Spleen (tissue), 11 donors: ENCODE data around the gene SPI1. TPM values are rescaled to one million over a fixed set of nuclear protein-coding genes. Genes with fewer than 3 reads are reported as not detected.
A peak's percentile ranks its signal among the peaks of the same experiment; 100 is the strongest.

ENCODE experiments used
- DNase-seq: peaks from one replicate; pipeline ENCODE4 v3.0.0-alpha.2; 2020
- H3K27ac ChIP-seq, 8 donors: fragments of 200-600 bp; sonication (generic) in 7 of 8; 1 replicate in 4 of 8; 2 replicates in 4 of 8; pipeline versions ENCODE4 v1.5.0 to v1.8.0; 2016 to 2021; ENCODE audit warnings: inconsistent platforms in 4 of 8, mild to moderate bottlenecking in 4 of 8, moderate library complexity in 1 of 8
- H3K27me3 ChIP-seq, 7 donors: fragments of 200-600 bp; sonication (generic) in 6 of 7; replicated peaks in 1 of 7; 1 replicate in 4 of 7; 2 replicates in 3 of 7; pipeline versions ENCODE4 v1.5.0 to v1.8.0; 2016 to 2021; ENCODE audit warnings: inconsistent platforms in 3 of 7, mild to moderate bottlenecking in 1 of 7
- H3K36me3 ChIP-seq, 6 donors: fragments of 200-600 bp; sonication (generic) in 5 of 6; 1 replicate in 4 of 6; 2 replicates in 2 of 6; pipeline versions ENCODE4 v1.5.0 to v1.8.0; 2016 to 2021; ENCODE audit warnings: inconsistent platforms in 2 of 6
- H3K4me1 ChIP-seq, 6 donors: fragments of 200-600 bp; sonication (generic) in 5 of 6; 1 replicate in 3 of 6; 2 replicates in 3 of 6; pipeline versions ENCODE4 v1.5.0 to v1.8.0; 2016 to 2021; ENCODE audit warnings: inconsistent platforms in 3 of 6
- H3K4me3 ChIP-seq, 8 donors: fragments of 200-600 bp; sonication (generic) in 7 of 8; 1 replicate in 4 of 8; 2 replicates in 4 of 8; pipeline versions ENCODE4 v1.5.0 to v1.8.0; 2016 to 2021; ENCODE audit warnings: inconsistent platforms in 4 of 8, mild to moderate bottlenecking in 4 of 8, moderate library complexity in 2 of 8
- H3K9me3 ChIP-seq, 8 donors: fragments of 200-600 bp; sonication (generic) in 7 of 8; 1 replicate in 4 of 8; 2 replicates in 4 of 8; pipeline versions ENCODE4 v1.5.0 to v1.8.0; 2016 to 2021; ENCODE audit warnings: inconsistent platforms in 4 of 8
- POLR2A ChIP-seq, 3 donors: fragments of 450-650 bp; IDR thresholded peaks; one replicate each; pipeline ENCODE4 v1.5.1; 2017; ENCODE audit warnings: antibody characterized with exemption in 3 of 3, mild to moderate bottlenecking in 1 of 3
- POLR2AphosphoS5 ChIP-seq, 3 donors: sonication (generic); formaldehyde crosslinking; IDR thresholded peaks; one replicate each; pipeline ENCODE4 v1.5.1; 2017; ENCODE audit warnings: antibody characterized with exemption in 3 of 3
- WGBS, 5 donors: extraction: QIAGEN DNeasy Blood & Tissue Kit in 3 of 5; methylation state at CpG; one replicate each; pipeline versions ENCODE4 v1.1.5 to v1.1.7; 2013 to 2018; 5-methylcytosine and 5-hydroxymethylcytosine counted together
- intact Hi-C: fragments of 100-400 bp; cut with DNase I; formaldehyde crosslinking; loops from one replicate; pipeline ENCODE4 v1.15.0; 2023; ENCODE audit warnings: low total_unique reads
- polyA plus RNA-seq, 3 donors: library from polyadenylated mRNA; stranded (reverse); fragments of 200-250 nt; gene quantifications; one replicate each; pipeline ENCODE4 v1.2.1, GENCODE V29; 2013
- total RNA-seq, 7 donors: library from RNA; depleted of rRNA in 3 of 7; stranded (reverse); fragments of >200 nt in 3 of 7; fragmentation: NEBNext Ultra II Directional in 4 of 7; extraction: Animal tissue kit (Norgen Biotek cat#: 25700) in 4 of 7; gene quantifications; one replicate each; pipeline versions ENCODE4 v1.1.0 to v1.2.1, GENCODE V29; 2016 to 2021
- TF ChIP-seq, protein P1 (sequence below), 11 experiments: fragments of 200-600 bp in 7 of 11; fragments of 450-650 bp in 4 of 11; sonication (generic) in 4 of 11; IDR thresholded peaks in 8 of 11; conservative IDR thresholded peaks in 3 of 11; 1 replicate in 7 of 11; 2 replicates in 4 of 11; pipeline versions ENCODE4 v1.4.0 to v1.8.0; 2016 to 2021; ENCODE audit warnings: antibody characterized with exemption in 11 of 11, inconsistent platforms in 4 of 11, mild to moderate bottlenecking in 1 of 11
- donor health status: healthy with polysubstance abuse.
- donor health status: DM: no; HTN: no; CAD: no; lungs with moderate emphysema.
- donor health status: DM: no; HTN: no; CAD: no.
- donor health status: Bipolar disorder and iron deficiency.
- donor health status: healthy.
- donor health status: DM: no; HTN: no; CAD: no.
- donor health status: DM: yes; HTN: yes; CAD: no.

Gene SPI1
- total and polyA plus RNA-seq, 10 donors: 84.2 to 366 (median 168) TPM

DNA sequence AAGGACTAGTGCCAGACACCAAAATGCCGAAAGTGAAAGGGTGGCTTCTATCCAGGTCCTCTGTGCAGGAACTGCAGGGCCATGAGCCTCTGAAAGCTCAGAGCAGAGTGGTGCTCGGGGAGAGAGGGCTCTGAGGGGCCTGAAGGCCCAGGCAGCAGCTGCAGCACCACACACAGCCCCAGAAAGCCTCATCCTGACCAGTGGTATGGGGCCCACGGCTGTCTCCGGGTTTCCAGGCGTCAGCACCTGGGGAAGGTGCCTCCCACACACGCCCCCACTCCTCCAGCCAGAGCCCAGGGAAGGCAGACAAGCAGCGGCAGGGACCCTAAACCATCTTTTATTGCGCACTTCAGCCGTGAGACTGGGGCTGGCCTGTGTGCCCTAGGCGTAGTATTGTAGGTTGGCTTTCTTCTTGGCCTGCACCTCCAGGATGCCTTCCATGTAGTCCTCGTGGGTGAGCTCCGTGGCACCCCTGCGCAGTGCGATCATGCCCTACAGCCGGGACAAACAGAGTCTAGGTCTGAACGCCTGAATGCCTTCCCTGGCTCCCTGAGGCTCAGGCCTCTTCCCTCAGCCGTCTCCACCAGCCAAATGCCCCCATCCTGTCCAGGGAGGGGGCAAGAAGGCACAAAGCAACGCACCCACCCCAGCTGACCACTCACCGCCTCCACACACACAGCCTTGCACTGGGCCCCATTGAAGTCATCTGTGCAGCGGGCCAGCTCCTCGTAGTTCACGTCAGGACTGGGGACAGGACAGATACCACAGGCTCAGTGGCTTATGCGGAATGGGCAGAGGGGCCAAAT, 40.3 kb upstream of the SPI1 start:
- Histone ChIP-seq H3K4me1 (peaks cover 0 to 19% (median 7%) of the 10 kb centered on the region in 6 donors), H3K36me3 (peaks cover 0 to 100% (median 84%) of the 10 kb centered on the region in 6 donors), H3K9me3 (no peaks in the 10 kb centered on the region), H3K4me3 (no peak overlapping the region), H3K27me3 (no peaks in the 10 kb centered on the region), H3K27ac (peak overlapping the region in 1 of 8 donors; percentile 5)
- 90 to 93% (median 92%) methylated on average over 19 to 23 of the region's 23 CpGs for WGBS, 5 donors
- no peak for DNase-seq
- intact Hi-C loops: no loop called here
- TF ChIP-seq, protein P1, sequence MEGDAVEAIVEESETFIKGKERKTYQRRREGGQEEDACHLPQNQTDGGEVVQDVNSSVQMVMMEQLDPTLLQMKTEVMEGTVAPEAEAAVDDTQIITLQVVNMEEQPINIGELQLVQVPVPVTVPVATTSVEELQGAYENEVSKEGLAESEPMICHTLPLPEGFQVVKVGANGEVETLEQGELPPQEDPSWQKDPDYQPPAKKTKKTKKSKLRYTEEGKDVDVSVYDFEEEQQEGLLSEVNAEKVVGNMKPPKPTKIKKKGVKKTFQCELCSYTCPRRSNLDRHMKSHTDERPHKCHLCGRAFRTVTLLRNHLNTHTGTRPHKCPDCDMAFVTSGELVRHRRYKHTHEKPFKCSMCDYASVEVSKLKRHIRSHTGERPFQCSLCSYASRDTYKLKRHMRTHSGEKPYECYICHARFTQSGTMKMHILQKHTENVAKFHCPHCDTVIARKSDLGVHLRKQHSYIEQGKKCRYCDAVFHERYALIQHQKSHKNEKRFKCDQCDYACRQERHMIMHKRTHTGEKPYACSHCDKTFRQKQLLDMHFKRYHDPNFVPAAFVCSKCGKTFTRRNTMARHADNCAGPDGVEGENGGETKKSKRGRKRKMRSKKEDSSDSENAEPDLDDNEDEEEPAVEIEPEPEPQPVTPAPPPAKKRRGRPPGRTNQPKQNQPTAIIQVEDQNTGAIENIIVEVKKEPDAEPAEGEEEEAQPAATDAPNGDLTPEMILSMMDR (IDR thresholded peaks at IDR 0.05 in 8 of 11, conservative IDR thresholded peaks at IDR 0.05 in 3 of 11): no peak
- peak; percentile 25 to 66 (median 53) for TF ChIP-seq POLR2AphosphoS5 (IDR thresholded peaks at IDR 0.05)
- no peak for TF ChIP-seq POLR2A (IDR thresholded peaks at IDR 0.05)

DNA sequence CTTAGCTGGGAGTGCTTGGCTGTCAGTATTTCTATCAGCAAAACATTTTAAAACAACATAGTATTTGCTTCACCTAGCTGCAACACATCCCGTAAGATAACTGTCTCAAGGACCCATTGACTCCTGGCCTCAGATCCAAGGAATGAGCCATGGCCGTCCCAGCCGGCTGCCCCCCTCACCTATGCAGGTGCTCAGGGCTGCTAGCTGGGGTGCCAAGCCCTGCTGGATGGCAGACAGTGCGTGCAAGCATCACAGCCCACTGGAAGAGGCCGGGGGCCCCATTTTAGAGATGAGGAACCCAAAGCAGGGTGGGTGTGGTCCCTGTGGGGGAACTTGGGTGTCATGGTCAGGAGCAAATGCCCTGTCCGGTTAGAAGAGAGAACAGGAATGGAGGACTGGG, 39.4 kb upstream of the SPI1 start:
- intact Hi-C loops: no loop called here
- H3K9me3 ChIP-seq: no peaks in the 10 kb centered on the region
- peak overlapping the region in 2 of 8 donors; percentile 5 to 38 for H3K27ac ChIP-seq
- H3K27me3 ChIP-seq: no peaks in the 10 kb centered on the region
- H3K4me1 ChIP-seq: peaks cover 0 to 19% (median 7%) of the 10 kb centered on the region in 6 donors
- peaks cover 0 to 100% (median 79%) of the 10 kb centered on the region in 6 donors for H3K36me3 ChIP-seq
- no peak overlapping the region for H3K4me3 ChIP-seq
- no peak for DNase-seq
- TF ChIP-seq POLR2AphosphoS5 (IDR thresholded peaks at IDR 0.05): peak in 2 of 3 donors; percentile 12 to 62
- TF ChIP-seq, protein P1 (IDR thresholded peaks at IDR 0.05 in 8 of 11, conservative IDR thresholded peaks at IDR 0.05 in 3 of 11): no peak
- WGBS, 5 donors: 78 to 95% (median 89%) methylated on average over 6 of the region's 6 CpGs

DNA sequence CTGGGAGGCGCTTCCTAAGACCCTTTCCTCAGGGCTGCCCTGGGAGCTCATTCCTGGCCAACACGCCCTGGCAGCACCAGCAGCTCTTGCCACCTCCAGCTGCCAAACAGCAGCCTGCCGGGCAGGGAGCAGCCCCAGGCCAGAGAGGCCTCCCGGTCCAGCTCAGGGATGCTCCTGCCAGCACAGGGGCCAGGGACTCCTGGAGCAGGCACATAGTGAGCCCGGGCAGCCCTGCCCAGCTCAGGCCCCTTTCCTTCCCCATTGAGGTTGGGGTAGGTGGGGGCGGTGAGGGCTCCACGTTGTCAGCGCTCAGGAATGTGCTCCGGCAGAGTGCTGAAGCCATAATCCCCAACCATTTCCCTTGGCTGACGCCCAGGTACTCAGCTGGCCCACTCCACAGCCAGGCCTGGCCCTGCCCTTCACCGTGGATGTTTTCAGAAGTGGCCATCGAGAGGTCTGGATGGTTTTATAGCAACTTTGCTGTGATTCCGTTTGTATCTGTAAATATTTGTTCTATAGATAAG, 37.7 kb upstream of the SPI1 start:
- TF ChIP-seq POLR2AphosphoS5 (IDR thresholded peaks at IDR 0.05): peak; percentile 44 to 70 (median 47)
- TF ChIP-seq POLR2A (IDR thresholded peaks at IDR 0.05): no peak
- peaks cover 0 to 98% (median 65%) of the 10 kb centered on the region in 6 donors for H3K36me3 ChIP-seq
- H3K27me3 ChIP-seq: no peaks in the 10 kb centered on the region
- no peak for DNase-seq
- no peaks in the 10 kb centered on the region for H3K9me3 ChIP-seq
- WGBS, 5 donors: 44 to 65% (median 48%) methylated on average over 7 to 13 of the region's 13 CpGs
- intact Hi-C loops: no loop called here
- H3K4me1 ChIP-seq: peaks cover 0 to 32% (median 17%) of the 10 kb centered on the region in 6 donors
- H3K4me3 ChIP-seq: no peak overlapping the region
- H3K27ac ChIP-seq: peak overlapping the region in 6 of 8 donors; percentile 35 to 73 (median 50)

DNA sequence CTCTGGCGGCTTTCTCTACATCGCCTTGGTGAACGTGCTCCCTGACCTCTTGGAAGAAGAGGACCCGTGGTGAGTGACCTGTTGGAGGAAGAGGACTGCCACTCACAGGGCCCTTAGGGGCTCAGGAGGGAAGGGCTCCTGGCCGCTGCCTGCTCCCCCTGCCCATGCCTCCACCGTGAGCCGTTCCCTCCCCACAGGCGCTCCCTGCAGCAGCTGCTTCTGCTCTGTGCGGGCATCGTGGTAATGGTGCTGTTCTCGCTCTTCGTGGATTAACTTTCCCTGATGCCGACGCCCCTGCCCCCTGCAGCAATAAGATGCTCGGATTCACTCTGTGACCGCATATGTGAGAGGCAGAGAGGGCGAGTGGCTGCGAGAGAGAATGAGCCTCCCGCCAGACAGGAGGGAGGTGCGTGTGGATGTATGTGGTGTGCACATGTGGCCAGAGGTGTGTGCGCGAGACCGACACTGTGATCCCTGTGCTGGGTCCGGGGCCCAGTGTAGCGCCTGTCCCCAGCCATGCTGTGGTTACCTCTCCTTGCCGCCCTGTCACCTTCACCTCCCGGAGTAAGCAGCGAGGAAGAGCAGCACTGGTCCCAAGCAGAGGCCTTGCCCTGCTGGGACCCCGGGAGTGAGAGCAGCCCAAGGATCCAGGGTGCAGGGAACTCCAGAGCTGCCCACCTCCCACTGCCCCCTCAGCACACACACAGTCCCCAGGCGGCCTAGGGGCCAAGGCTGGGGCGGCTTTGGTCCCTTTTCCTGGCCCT, 36.9 kb upstream of the SPI1 start:
- no peaks in the 10 kb centered on the region for H3K9me3 ChIP-seq
- H3K36me3 ChIP-seq: peaks cover 0 to 98% (median 58%) of the 10 kb centered on the region in 6 donors
- intact Hi-C loops: no loop called here
- DNase-seq: no peak
- TF ChIP-seq, protein P1 (IDR thresholded peaks at IDR 0.05 in 8 of 11, conservative IDR thresholded peaks at IDR 0.05 in 3 of 11): no peak
- TF ChIP-seq POLR2A (IDR thresholded peaks at IDR 0.05) (no peak), POLR2AphosphoS5 (IDR thresholded peaks at IDR 0.05) (peak in 1 of 3 donors; percentile 50)
- WGBS, 5 donors: 85 to 92% (median 90%) methylated on average over 24 to 31 of the region's 31 CpGs
- H3K4me3 ChIP-seq: no peak overlapping the region
- no peaks in the 10 kb centered on the region for H3K27me3 ChIP-seq
- peak overlapping the region in 5 of 8 donors; percentile 35 to 73 (median 54) for H3K27ac ChIP-seq
- peaks cover under 1 to 39% (median 21%) of the 10 kb centered on the region in 6 donors for H3K4me1 ChIP-seq
